Spinal cord (tissue), 10 donors: Measurements from ENCODE around the gene IVD. TPM values are rescaled to one million over a fixed set of nuclear protein-coding genes. Genes with fewer than 3 reads are reported as not detected.

Source experiments
- DNase-seq, 6 donors: peaks; one replicate each; pipeline versions ENCODE4 v3.0.0 to v3.0.0-alpha.2; 2013 to 2015; ENCODE audit warnings: low spot score in 6 of 6, low read depth in 4 of 6
- H3K27ac ChIP-seq: one replicate; pipeline ENCODE4 v1.5.1; 2013; ENCODE audit warnings: low read depth, low read length, control low read depth
- H3K27me3 ChIP-seq: one replicate; pipeline ENCODE4 v1.6.1; 2013; ENCODE audit warnings: low read length; ENCODE audit not compliant: control insufficient read depth, insufficient read depth
- H3K36me3 ChIP-seq: one replicate; pipeline ENCODE4 v1.6.1; 2013; ENCODE audit warnings: low read length; ENCODE audit not compliant: control insufficient read depth, insufficient read depth
- H3K4me1 ChIP-seq: one replicate; pipeline ENCODE4 v1.6.1; 2013; ENCODE audit warnings: low read length; ENCODE audit not compliant: control insufficient read depth, insufficient read depth
- H3K4me3 ChIP-seq: one replicate; pipeline ENCODE4 v1.5.1; 2013; ENCODE audit warnings: low read depth, low read length, control low read depth
- H3K9me3 ChIP-seq: one replicate; pipeline ENCODE4 v1.6.1; 2013; ENCODE audit warnings: low read length; ENCODE audit not compliant: control insufficient read depth, insufficient read depth
- WGBS: methylation state at CpG from one replicate; pipeline ENCODE4 v1.1.5; 2013; ENCODE audit warnings: missing lambda C conversion rate; ENCODE audit not compliant: insufficient coverage; 5-methylcytosine and 5-hydroxymethylcytosine counted together
- polyA plus RNA-seq, 2 donors: library from polyadenylated mRNA; unstranded; fragments of 120-200 nt; gene quantifications; one replicate each; pipeline ENCODE4 v1.2.1, GENCODE V29; 2013; ENCODE audit not compliant: insufficient read length in 2 of 2
- total RNA-seq, 2 donors: library from RNA; depleted of rRNA in 1 of 2; stranded (reverse); fragments of 120-200 nt in 1 of 2; fragments of >200 nt in 1 of 2; gene quantifications; one replicate each; pipeline versions ENCODE4 v1.2.3 to v1.2.4, GENCODE V29; 2013 to 2014
- donor health status: healthy.

IVD gene
- total and polyA plus RNA-seq, 4 donors = 45.5 to 105 (median 63.8) TPM

DNA sequence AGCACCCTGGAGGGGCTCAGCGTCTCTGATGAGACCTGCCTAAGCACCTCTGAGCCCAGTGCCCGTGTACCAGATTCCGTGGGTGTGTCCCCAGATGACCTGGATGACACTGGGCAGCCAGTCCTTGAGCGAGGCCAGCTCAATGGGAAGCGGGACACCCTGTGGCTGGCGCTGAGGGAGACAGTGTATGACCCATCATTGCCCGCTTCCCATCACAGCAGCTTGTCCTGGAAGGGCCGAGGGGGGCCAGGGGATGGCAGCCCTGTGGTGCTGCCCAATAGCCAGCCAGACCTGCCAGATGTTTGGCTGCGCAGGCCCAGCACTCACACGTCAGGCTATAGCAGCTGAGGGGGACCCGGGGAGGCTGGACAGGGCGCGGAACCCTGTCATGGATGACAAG lies 35.6 kb upstream of the IVD start:
- Histone ChIP-seq H3K4me1 (peaks cover 40% of the 10 kb centered on the region), H3K27me3 (no peaks in the 10 kb centered on the region), H3K4me3 (no peak overlapping the region), H3K27ac (no peak overlapping the region), H3K36me3 (peaks cover 46% of the 10 kb centered on the region), H3K9me3 (no peaks in the 10 kb centered on the region)
- no peak for DNase-seq
- 75% methylated on average over 13 of the region's 13 CpGs for WGBS

DNA sequence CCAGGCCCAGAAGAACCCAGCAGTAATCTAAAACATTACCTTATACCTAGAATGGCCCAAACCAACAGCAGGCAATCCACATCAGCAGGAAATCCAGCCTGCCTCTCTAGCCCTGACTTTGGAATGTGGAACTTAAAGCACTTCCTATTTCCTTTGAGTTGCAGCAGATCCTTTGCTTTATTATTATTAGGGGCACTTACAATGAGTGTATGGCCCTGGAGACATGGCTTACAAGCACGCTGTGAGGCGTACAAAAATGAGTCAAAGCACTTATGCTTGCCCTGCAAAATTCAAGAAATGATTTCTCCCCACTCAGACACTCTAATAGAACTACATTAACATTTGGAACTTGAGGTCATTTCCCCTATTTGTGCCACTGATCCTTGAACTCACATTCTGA lies 32.6 kb upstream of the IVD start:
- Histone ChIP-seq H3K4me3 (no peak overlapping the region), H3K4me1 (peaks cover 18% of the 10 kb centered on the region), H3K27ac (no peak overlapping the region), H3K36me3 (peaks cover 25% of the 10 kb centered on the region), H3K9me3 (no peaks in the 10 kb centered on the region), H3K27me3 (no peaks in the 10 kb centered on the region)
- no peak for DNase-seq
- WGBS = no CpG with 5 or more reads among the region's 2 CpGs

DNA sequence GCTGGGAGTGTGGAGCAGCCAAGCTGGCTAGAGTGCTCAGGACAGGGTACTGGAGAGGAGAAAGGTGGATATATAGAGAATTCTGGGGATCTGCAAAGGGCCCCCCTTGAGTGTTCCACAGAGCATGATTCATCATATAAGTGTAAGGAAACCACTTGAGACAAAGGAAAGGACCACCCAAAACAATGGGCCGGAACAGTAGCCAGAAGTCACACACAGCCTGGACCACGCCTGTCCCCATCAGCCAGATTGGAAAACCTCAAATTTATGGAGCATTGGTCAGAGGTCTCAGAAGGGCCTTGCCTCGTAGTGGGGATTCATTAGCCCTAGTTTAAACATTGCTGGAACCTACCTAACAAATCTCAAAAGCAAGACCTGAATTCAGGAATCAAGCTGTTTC lies 28.0 kb upstream of the IVD start:
- no peaks in the 10 kb centered on the region for H3K27me3 ChIP-seq
- no peaks in the 10 kb centered on the region for H3K4me1 ChIP-seq
- 75% methylated on average over 3 of the region's 3 CpGs for WGBS
- no peak overlapping the region for H3K27ac ChIP-seq
- H3K4me3 ChIP-seq = no peak overlapping the region
- DNase-seq = no peak
- no peaks in the 10 kb centered on the region for H3K9me3 ChIP-seq
- H3K36me3 ChIP-seq = no peaks in the 10 kb centered on the region

DNA sequence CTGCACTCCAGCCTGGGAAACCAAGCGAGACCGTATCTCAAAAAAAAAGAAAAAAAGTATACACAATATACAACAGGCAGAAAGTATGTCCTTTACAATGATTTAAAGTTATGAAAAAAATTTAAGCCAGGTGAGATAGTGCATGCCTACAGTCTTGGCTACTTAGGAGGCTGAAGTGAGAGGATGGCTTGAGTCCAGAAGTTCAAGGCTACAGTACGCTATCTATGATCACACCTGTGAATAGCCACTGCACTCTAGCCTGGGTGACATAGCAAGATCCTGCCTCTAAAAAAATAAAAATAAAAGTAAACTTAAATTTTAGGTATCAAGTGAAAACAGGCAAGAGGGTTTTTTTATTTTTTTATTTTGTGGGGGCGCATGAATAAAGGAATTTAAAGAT lies 26.2 kb upstream of the IVD start:
- Histone ChIP-seq H3K27ac (no peak overlapping the region), H3K9me3 (no peaks in the 10 kb centered on the region), H3K36me3 (no peaks in the 10 kb centered on the region), H3K4me1 (peaks cover 12% of the 10 kb centered on the region), H3K27me3 (no peaks in the 10 kb centered on the region), H3K4me3 (no peak overlapping the region)
- WGBS = no CpG with 5 or more reads among the region's 4 CpGs
- DNase-seq = no peak

DNA sequence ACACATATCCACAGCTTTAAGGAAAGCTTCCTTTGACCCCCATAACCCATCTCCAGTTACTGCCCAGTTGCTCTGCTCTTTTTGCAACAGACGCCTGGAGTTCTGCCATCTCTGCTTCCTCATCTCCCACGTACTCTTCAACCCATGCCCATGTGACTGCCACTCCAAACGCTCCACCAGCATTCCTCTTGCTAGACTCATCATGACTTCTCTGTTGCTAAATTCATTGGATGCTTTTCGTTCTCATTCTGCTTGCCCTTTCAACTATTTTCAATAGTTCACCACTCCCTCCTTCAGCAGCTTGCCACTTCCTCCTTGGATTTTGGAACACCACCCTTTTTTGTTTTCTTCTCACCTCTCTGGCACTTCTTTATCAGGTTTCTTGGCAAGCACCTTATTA lies 25.7 kb upstream of the IVD start:
- H3K36me3 ChIP-seq = no peaks in the 10 kb centered on the region
- no peak overlapping the region for H3K4me3 ChIP-seq
- peaks cover 12% of the 10 kb centered on the region for H3K4me1 ChIP-seq
- 54% methylated on average over 4 of the region's 4 CpGs for WGBS
- no peaks in the 10 kb centered on the region for H3K27me3 ChIP-seq
- no peaks in the 10 kb centered on the region for H3K9me3 ChIP-seq
- no peak for DNase-seq
- H3K27ac ChIP-seq = no peak overlapping the region

DNA sequence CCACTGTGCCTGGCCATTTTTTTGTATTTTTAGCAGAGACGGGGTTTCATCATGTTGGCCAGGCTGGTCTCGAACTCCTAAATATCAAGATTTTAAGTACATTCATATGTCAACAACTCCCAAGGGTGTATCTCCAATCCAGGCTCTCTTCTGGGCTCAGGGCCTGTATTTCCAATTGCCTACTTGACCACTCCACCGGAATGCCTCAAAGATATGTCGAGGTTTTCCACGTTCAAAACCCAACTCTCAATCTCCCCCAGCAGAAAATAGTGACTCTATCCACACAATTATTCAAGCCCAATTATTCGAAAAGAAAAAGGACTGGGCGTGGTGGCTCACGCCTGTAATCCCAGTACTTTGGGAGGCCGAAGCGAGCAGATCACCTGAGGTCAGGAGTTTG lies 25.0 kb upstream of the IVD start:
- DNase-seq = no peak
- Histone ChIP-seq H3K4me3 (no peak overlapping the region), H3K9me3 (no peaks in the 10 kb centered on the region), H3K36me3 (no peaks in the 10 kb centered on the region), H3K27ac (no peak overlapping the region), H3K27me3 (no peaks in the 10 kb centered on the region), H3K4me1 (peaks cover 12% of the 10 kb centered on the region)
- 98% methylated on average over 8 of the region's 10 CpGs for WGBS

DNA sequence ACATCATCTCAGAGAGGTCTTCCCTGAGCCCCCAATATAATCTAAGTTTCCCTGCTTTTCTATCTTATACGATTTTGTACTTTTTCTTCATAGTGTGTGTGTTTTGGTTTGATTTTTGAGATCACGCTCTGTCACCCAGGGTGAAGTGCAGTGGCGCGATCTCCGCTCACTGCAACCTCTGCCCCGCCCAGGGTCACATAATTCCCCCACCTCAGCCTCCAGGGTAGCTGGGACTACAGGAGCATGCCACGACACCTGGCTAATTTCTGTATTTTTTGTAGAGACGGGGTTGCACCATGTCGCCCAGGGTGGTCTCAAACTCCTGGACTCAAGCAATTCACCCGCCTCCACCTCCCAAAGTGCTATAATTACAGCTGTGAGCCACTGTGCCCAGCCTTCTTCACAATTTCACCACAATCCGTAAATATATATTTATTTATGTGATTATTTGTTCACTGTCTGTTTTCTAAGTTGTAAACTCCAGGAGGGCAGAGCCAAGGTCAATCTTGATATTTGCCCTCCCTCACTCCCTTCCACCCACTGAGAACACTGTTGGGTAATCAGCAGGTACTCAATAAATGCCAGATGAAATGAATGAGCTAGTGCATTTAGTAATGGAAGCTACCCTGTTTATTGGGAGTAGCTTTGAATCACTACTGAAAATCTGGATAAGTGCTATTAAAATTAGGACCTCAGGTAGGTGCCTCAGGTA lies 23.6 kb upstream of the IVD start:
- H3K4me1 ChIP-seq = peaks cover 12% of the 10 kb centered on the region
- H3K36me3 ChIP-seq = peaks cover 4% of the 10 kb centered on the region
- no peaks in the 10 kb centered on the region for H3K9me3 ChIP-seq
- no peaks in the 10 kb centered on the region for H3K27me3 ChIP-seq
- no peak overlapping the region for H3K4me3 ChIP-seq
- no peak for DNase-seq
- H3K27ac ChIP-seq = no peak overlapping the region
- no CpG with 5 or more reads among the region's 11 CpGs for WGBS

DNA sequence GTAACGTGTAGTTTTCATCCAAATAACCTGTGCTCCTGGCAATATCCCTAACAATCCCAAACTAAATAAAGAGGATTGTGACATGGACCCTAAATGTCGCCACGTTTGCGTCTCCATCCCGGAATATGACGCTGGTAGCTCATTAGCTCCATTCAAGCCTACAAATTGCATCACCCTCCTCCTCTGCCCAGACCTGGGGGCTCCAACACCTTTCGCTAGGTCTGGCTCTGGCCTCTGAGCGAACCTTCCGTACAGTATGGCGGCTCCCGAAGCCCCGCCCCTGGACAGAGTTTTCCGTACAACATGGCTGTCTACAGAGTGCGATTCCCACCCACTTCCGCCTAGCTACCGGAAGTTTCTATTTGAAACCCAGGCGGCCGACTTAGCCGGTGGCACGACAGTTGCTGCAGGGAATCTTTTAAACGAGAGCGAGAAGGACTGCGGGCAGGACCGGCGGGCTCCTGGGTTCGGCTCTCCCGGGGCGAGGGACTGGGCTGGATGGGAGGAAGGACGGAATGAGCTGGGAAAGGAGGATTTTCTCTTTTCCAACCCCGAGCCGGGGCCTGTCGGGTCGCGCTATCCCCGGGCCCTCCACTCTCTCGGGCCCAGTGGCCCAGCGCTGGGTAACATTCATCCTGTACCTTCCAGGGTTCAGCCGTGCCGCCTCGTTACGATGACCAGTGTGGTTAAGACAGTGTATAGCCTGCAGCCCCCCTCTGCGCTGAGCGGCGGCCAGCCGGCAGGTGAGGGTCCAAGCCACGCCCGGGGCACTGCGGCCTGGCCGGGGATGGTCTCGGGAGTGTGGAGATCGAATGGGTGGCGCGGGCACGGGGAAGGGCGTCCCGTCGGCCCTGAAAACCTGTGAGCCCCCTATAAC lies 22.8 kb upstream of the IVD start, which contains the start of gene KNSTRN:
KNSTRN (plus strand) TSS at position 142 of the 877 bp plus-strand sequence; CDS start at position 257, 115 bp downstream.
- WGBS = 3% methylated on average over 56 of the region's 57 CpGs
- H3K27ac ChIP-seq = no peak within 1 kb of the TSS
- no peaks in the 10 kb centered on the region for H3K27me3 ChIP-seq
- H3K9me3 ChIP-seq = no peaks in the 10 kb centered on the region
- peaks cover 12% of the 10 kb centered on the region for H3K4me1 ChIP-seq
- DNase-seq = peak in 5 of 6 donors; percentile 85 to 98 (median 90)
- H3K4me3 ChIP-seq = peak within 1 kb of the TSS; percentile 93
- H3K36me3 ChIP-seq = peaks cover 13% of the 10 kb centered on the region

DNA sequence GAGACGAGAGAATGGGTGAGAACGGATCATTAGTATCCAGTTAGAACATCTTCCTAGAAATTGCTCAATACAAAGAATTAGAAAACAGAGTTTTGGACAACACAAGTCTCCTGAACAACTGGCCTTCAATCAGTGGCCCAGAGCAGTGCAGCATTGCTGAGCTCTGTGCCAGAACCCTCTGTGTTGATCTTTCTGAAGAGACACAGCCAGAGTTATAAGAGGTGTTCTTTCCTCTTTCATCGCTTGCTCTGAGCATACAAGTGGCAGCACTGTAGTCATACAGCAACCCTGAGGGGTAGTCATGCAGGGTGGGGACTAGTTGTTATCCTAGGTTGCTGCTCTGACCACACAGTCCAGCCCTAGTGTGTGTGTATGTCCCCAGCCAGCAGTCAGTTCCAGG lies 19.1 kb upstream of the IVD start:
- Histone ChIP-seq H3K36me3 (peaks cover 31% of the 10 kb centered on the region), H3K27ac (no peak overlapping the region), H3K27me3 (no peaks in the 10 kb centered on the region), H3K9me3 (no peaks in the 10 kb centered on the region), H3K4me1 (peaks cover 12% of the 10 kb centered on the region), H3K4me3 (no peak overlapping the region)
- WGBS = 96% methylated on average over 3 of the region's 3 CpGs
- DNase-seq = no peak
